NCI-H2029 (cell line): Measurements from ENCODE around the gene FOXJ1.

ENCODE experiments used
- DNase-seq: peaks from one replicate; lab custom pipeline; 2025; lab: John Stamatoyannopoulos, UW

FOXJ1 gene

GRCh38 chr17:76091526-76092286 lies 49.3 kb downstream of the FOXJ1 start:
- DNase-seq: no peak

DNA sequence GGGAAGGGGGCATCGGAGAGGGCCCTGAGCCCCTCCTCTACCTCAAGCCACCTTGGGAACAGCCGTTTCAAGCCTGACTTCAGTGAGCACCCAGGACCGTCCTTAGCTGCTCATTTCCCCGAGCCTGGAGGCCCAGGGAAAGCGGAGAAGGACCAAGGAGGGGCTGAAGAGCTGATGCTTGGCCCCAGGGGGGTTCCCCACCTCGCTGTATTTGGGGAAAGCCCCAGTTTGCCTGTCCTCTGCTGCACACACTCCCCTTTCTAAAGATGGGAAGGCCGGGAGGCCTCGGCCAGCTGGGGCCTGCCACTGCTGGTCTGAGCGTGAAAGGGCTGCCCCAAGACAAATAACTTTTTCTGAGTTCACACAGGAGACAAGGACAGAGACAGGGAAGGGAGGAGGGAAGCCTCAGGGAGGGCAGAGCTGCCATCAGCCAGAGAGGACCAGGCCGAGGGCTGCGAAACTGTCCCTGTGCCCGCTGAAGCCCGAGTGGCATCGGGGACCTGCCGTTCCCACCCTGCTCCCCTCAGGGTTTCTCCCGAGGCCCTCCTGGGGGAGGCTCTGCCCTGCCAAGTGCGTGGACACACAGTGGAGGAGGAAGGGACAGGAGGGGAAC lies 50.4 kb downstream of the FOXJ1 start:
- DNase-seq: no peak

DNA sequence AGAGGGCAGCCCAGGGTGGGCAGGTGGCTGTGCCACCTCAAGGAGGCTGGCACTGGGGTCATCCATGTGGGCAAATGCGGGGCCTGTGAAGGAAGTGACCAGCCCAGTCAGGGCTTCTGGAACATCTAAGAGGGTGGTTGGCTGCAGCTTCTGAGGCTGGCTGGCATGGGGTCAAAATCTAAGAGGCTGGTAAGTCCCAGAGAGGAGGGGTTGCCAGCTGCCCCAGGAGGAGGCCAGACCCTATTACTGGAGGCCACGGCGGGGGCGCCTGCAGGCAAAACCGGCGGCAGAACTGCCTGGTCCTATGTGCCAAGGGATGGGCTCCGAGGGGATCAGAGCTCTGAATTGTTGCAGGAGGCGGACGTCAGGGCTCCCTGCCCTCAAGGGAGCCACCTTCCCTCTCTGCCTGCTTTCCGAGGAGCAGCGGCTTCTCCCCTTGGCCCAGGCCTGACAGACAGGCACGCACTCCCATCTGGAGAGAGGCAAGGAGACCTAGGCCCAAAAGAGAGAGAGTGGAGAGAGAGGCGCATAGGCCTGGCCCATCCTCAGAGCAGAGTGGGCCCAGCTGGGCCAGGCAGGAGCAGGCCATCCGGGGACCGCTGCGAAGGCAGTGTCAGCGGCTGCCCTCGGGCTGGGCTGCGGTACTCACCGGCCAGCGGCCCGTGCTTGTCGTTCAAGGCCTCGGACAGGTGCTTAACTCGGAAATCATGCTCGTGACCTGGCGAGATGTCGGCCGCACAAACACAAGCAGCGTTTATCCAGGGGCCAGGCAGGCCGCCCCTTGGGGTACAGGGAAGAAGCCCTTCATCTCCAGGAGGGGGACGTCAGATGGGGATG lies 51.1 kb downstream of the FOXJ1 start:
- DNase-seq: no peak

- no peak for DNase-seq
Observed at GRCh38 chr17:76088868-76089576, 52.0 kb downstream of the FOXJ1 start.

DNA sequence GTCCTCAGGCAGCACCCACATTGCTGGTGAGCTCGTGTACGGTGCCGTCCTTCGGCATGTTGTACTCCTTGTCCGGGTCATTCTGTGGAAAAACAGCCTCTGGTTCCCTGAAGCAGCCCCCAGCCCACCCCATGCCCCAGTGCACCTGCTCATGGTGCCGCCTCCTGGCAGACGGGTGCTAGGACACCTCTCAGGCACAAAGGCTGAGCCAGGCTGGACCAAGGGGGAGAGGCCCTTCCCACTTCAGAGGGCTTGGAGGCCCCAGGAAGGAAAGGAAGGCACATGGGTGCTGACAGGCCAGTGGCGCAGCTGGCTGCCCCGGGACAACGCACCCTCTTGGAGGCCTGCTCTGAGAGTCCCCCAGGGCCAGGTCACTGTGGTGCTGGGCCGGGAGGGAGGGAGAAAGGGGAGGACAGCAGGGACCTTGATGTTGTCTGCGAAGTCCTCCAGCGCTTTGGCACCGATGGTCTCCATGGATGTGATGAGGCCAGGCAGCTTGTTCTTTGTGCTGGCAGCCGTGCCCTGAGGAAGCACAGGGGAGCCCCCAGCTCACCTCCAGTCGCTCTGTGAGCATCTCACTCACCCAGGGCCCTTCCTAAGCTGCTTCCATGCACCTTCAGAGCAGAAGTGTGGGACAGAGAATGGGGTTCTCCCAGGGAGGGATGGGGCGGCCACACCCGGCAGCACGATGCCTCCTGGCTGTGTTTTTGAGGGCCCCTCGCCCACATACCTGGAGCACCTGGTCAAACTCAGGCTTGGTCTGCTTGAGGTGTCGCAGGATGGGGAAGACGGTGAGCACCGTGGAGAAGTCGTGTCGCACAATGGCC lies 52.8 kb downstream of the FOXJ1 start:
- no peak for DNase-seq

DNA sequence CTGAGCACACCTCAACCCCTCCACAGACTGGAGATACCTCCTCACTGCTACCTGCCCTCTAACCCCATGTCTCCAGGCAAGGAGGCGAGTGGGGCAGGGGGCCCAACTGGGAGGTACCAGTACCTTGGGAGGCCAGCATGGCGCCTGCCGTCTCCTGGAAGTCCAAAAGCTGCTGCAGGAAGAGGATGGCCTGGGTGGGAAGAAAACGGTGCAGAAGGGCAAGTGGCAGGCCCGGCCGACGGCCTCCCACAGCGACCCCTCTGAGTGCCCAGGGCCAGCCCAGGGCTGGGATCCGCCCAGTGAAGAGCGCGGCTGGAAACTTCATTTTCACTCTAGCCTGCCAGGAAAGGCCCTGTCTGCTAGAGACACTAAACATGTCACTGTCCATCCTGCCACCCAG lies 53.5 kb downstream of the FOXJ1 start:
- no peak for DNase-seq

GRCh38 chr17:76086384-76086783 lies 54.7 kb downstream of the FOXJ1 start:
- no peak for DNase-seq
